CD14-positive monocyte (primary cell): Measurements from ENCODE around the gene APCDD1. TPM values are rescaled to one million over a fixed set of nuclear protein-coding genes. Genes with fewer than 3 reads are reported as not detected.

Experiments
- DNase-seq, 3 donors: peaks; one replicate each; pipeline ENCODE4 v3.0.0-alpha.2; 2011 to 2022
- H2AFZ ChIP-seq: 2 replicates; pipeline ENCODE4 v1.6.0; 2012; ENCODE audit warnings: mild to moderate bottlenecking, low read depth, low read length, inconsistent platforms; ENCODE audit not compliant: insufficient read depth, poor library complexity, severe bottlenecking
- H3K27ac ChIP-seq, 2 donors: 1 replicate in 1 of 2; 2 replicates in 1 of 2; pipeline ENCODE4 v1.5.1; 2012 to 2013; ENCODE audit warnings: low read length in 2 of 2, control low read depth in 1 of 2, inconsistent platforms in 1 of 2, low read depth in 1 of 2, mild to moderate bottlenecking in 1 of 2
- H3K27me3 ChIP-seq, 2 donors: one replicate each; pipeline versions ENCODE4 v1.6.0 to v1.6.1; 2011 to 2013; ENCODE audit warnings: low read length in 2 of 2; ENCODE audit not compliant: control insufficient read depth in 2 of 2, insufficient read depth in 2 of 2
- H3K36me3 ChIP-seq, 2 donors: replicated peaks in 1 of 2; 1 replicate in 1 of 2; 2 replicates in 1 of 2; pipeline versions ENCODE4 v1.5.1 to v1.6.1; 2012 to 2013; ENCODE audit warnings: low read length in 2 of 2, control low read depth in 1 of 2, inconsistent platforms in 1 of 2, mild to moderate bottlenecking in 1 of 2; ENCODE audit not compliant: insufficient read depth in 2 of 2, control insufficient read depth in 1 of 2
- H3K4me1 ChIP-seq, 2 donors: 1 replicate in 1 of 2; 2 replicates in 1 of 2; pipeline versions ENCODE4 v1.5.1 to v1.6.1; 2012 to 2013; ENCODE audit warnings: low read length in 2 of 2, control low read depth in 1 of 2, inconsistent platforms in 1 of 2, mild to moderate bottlenecking in 1 of 2, moderate library complexity in 1 of 2; ENCODE audit not compliant: insufficient read depth in 2 of 2, control insufficient read depth in 1 of 2
- H3K4me2 ChIP-seq: replicated peaks from 2 replicates; pipeline ENCODE3; 2012; ENCODE audit warnings: low read length, moderate library complexity, mild to moderate bottlenecking; ENCODE audit not compliant: poor library complexity, severe bottlenecking; ENCODE audit errors: extremely low read depth
- H3K4me3 ChIP-seq, 3 experiments: fragments of 200-600 bp in 1 of 3; sonication (generic) in 1 of 3; replicated peaks in 1 of 3; 1 replicate in 2 of 3; 2 replicates in 1 of 3; pipeline ENCODE4 v1.5.1; 2011 to 2013; ENCODE audit warnings: low read length in 3 of 3, mild to moderate bottlenecking in 3 of 3, control low read depth in 2 of 3, low read depth in 2 of 3, inconsistent platforms in 1 of 3, moderate library complexity in 1 of 3
- H3K79me2 ChIP-seq: 2 replicates; pipeline ENCODE4 v1.6.0; 2012; ENCODE audit warnings: mild to moderate bottlenecking, control low read depth, inconsistent platforms, low read length, moderate library complexity; ENCODE audit not compliant: insufficient read depth
- H3K9ac ChIP-seq: 2 replicates; pipeline ENCODE4 v1.6.0; 2017; ENCODE audit warnings: low read length, mild to moderate bottlenecking; ENCODE audit not compliant: insufficient read depth, poor library complexity, severe bottlenecking
- H3K9me3 ChIP-seq, 2 donors: replicated peaks in 1 of 2; 1 replicate in 1 of 2; 2 replicates in 1 of 2; pipeline versions ENCODE4 v1.5.1 to v1.6.1; 2012 to 2013; ENCODE audit warnings: low read length in 2 of 2, control low read depth in 1 of 2; ENCODE audit not compliant: control insufficient read depth in 1 of 2, insufficient read depth in 1 of 2
- H4K20me1 ChIP-seq: 2 replicates; pipeline ENCODE4 v1.6.0; 2012; ENCODE audit warnings: mild to moderate bottlenecking, low read length, control low read depth, moderate library complexity; ENCODE audit not compliant: insufficient read depth
- H3K27ac Mint-ChIP-seq, 7 donors: one replicate each; pipeline ENCODE4 v1.8.0; 2020; ENCODE audit warnings: mild to moderate bottlenecking in 7 of 7, mixed read lengths in 7 of 7, moderate library complexity in 6 of 7, inconsistent platforms in 2 of 7
- H3K27me3 Mint-ChIP-seq, 3 donors: one replicate each; pipeline ENCODE4 v1.8.0; 2021 to 2022; ENCODE audit warnings: low read depth in 3 of 3, mild to moderate bottlenecking in 3 of 3, mixed read lengths in 3 of 3, moderate library complexity in 3 of 3, inconsistent platforms in 1 of 3
- H3K36me3 Mint-ChIP-seq, 2 donors: one replicate each; pipeline ENCODE4 v1.8.0; 2020; ENCODE audit warnings: mixed read lengths in 2 of 2, inconsistent platforms in 1 of 2, mild to moderate bottlenecking in 1 of 2
- H3K4me1 Mint-ChIP-seq: one replicate; pipeline ENCODE4 v1.8.0; 2020; ENCODE audit warnings: mild to moderate bottlenecking, mixed read lengths
- H3K4me3 Mint-ChIP-seq, 2 donors: one replicate each; pipeline ENCODE4 v1.8.0; 2020; ENCODE audit warnings: mild to moderate bottlenecking in 2 of 2, mixed read lengths in 2 of 2, moderate library complexity in 1 of 2
- H3K9me3 Mint-ChIP-seq, 7 donors: one replicate each; pipeline ENCODE4 v1.8.0; 2020 to 2022; ENCODE audit warnings: mixed read lengths in 7 of 7, mild to moderate bottlenecking in 6 of 7, moderate library complexity in 6 of 7, inconsistent platforms in 2 of 7
- CTCF ChIP-seq: fragments of 200-600 bp; IDR thresholded peaks from one replicate; pipeline ENCODE4 v1.8.0; 2022; ENCODE audit warnings: antibody characterized with exemption, mild to moderate bottlenecking
- WGBS: methylation state at CpG from one replicate; pipeline ENCODE4 v1.1.5; 2013; ENCODE audit warnings: missing lambda C conversion rate; ENCODE audit not compliant: insufficient coverage; 5-methylcytosine and 5-hydroxymethylcytosine counted together
- intact Hi-C, 2 donors: fragments of 100-400 bp; cut with micrococcal nuclease; formaldehyde crosslinking; loops; one replicate each; pipeline versions ENCODE4 v1.15.0 to v1.15.1; 2023
- polyA plus RNA-seq, 3 donors: library from polyadenylated mRNA; depleted of rRNA in 1 of 3; unstranded in 2 of 3; stranded (reverse) in 1 of 3; fragments of 300-500 nt in 2 of 3; fragments of >200 nt in 1 of 3; fragmentation: Illumina TruSeq in 2 of 3; gene quantifications; 1 replicate in 2 of 3; 2 replicates in 1 of 3; pipeline ENCODE4 v1.2.3, GENCODE V29; 2012 to 2021

APCDD1 gene
- polyA plus RNA-seq, 3 donors: 1.2 to 4.8 (median 1.6) TPM

- no peaks in the 10 kb centered on the region for H3K79me2 ChIP-seq
- TF ChIP-seq CTCF: no peak
- WGBS: 100% methylated on average over 1 of the region's 3 CpGs
Measured at GRCh38 chr18:10514082-10514481, 59.6 kb downstream of the APCDD1 start.

GRCh38 chr18:10514601-10515000 lies 60.2 kb downstream of the APCDD1 start:
- Histone ChIP-seq H4K20me1 (no peaks in the 10 kb centered on the region), H3K9ac (no peak overlapping the region), H3K27me3 (no peaks in the 10 kb centered on the region), H3K4me1 (peaks cover 45 to 47% of the 10 kb centered on the region in 2 donors), H3K79me2 (no peaks in the 10 kb centered on the region), H3K9me3 (peaks cover 5 to 7% of the 10 kb centered on the region in 2 donors), H3K36me3 (no peaks in the 10 kb centered on the region), H3K27ac (no peak overlapping the region), H3K4me2 (no peak overlapping the region), H3K4me3 (no peak overlapping the region), H2AFZ (no peak overlapping the region)
- H3K9me3 Mint-ChIP-seq: peaks cover 4 to 9% (median 6%) of the 10 kb centered on the region in 7 donors
- no peak overlapping the region for H3K4me3 Mint-ChIP-seq
- H3K27me3 Mint-ChIP-seq: peaks cover 0 to 6% (median 2%) of the 10 kb centered on the region in 3 donors
- peaks cover 3 to 4% of the 10 kb centered on the region in 2 donors for H3K36me3 Mint-ChIP-seq
- no peak for TF ChIP-seq CTCF
- peaks cover 52% of the 10 kb centered on the region for H3K4me1 Mint-ChIP-seq
- DNase-seq: no peak
- no peak overlapping the region for H3K27ac Mint-ChIP-seq
- intact Hi-C loops: loop anchor here in 1 of 2 donors (10.0 kb wide), 1 partner anchor 110 kb away; no protein-coding TSS in a partner anchor

More at GRCh38 chr18:10514082-10514481, 59.6 kb downstream of the APCDD1 start:
- peaks cover 50% of the 10 kb centered on the region for H3K4me1 Mint-ChIP-seq
- Histone ChIP-seq H4K20me1 (no peaks in the 10 kb centered on the region), H3K27ac (peak overlapping the region; percentile 45 to 51), H3K27me3 (no peaks in the 10 kb centered on the region), H3K4me2 (peak overlapping the region; percentile 18), H3K4me1 (peaks cover 39 to 42% of the 10 kb centered on the region in 2 donors), H3K36me3 (no peaks in the 10 kb centered on the region), H3K4me3 (peak overlapping the region in 1 of 3 experiments; percentile 23), H3K9ac (no peak overlapping the region), H3K9me3 (peaks cover 5 to 7% of the 10 kb centered on the region in 2 donors), H2AFZ (peak overlapping the region; percentile 30)
- intact Hi-C loops: loop anchor here in 1 of 2 donors (10.0 kb wide), 1 partner anchor 109 kb away; no protein-coding TSS in a partner anchor
- no peak overlapping the region for H3K4me3 Mint-ChIP-seq
- DNase-seq: no peak
- H3K27me3 Mint-ChIP-seq: peaks cover 0 to 6% (median 2%) of the 10 kb centered on the region in 3 donors
- peaks cover 3 to 4% of the 10 kb centered on the region in 2 donors for H3K36me3 Mint-ChIP-seq
- peak overlapping the region; percentile 28 to 90 (median 76) for H3K27ac Mint-ChIP-seq
- H3K9me3 Mint-ChIP-seq: peaks cover 4 to 9% (median 6%) of the 10 kb centered on the region in 7 donors
